Endothelial cell of umbilical vein (primary cell): ENCODE data around the gene FSTL3. TPM values are rescaled to one million over a fixed set of nuclear protein-coding genes. Genes with fewer than 3 reads are reported as not detected.

Experiments used
- BruUV-seq: library from RNA; stranded (reverse); fragments of 400-500 nt; replicated peaks from 2 replicates; lab custom pipeline; 2021; lab: Mats Ljungman, UMichigan
- CTCF ChIA-PET: fragments of 300-600, 350-600 bp; sonication (Branson Sonifier 250); formaldehyde crosslinking; loops from one replicate; lab custom pipeline; 2021; ENCODE audit warnings: antibody characterized with exemption, inconsistent platforms; lab: Charles Lee
- POLR2A ChIA-PET: fragments of 300-600, 350-600 bp; sonication (Branson Sonifier 250); formaldehyde crosslinking; loops from one replicate; lab custom pipeline; 2021; ENCODE audit warnings: antibody characterized with exemption, inconsistent platforms; lab: Charles Lee
- DNase-seq: peaks from one replicate; pipeline ENCODE4 v3.0.0-alpha.2; 2011; ENCODE audit warnings: low read depth, low spot score
- FAIRE-seq: peaks from 2 replicates; lab custom pipeline; 2011; peaks lifted over from hg19 to GRCh38; lab: Jason Lieb, UNC
- H2AFZ ChIP-seq: 2 replicates; pipeline ENCODE4 v1.6.0; 2012; ENCODE audit warnings: low read depth, low read length, control low read depth, inconsistent platforms
- H3K27ac ChIP-seq: 2 replicates; pipeline ENCODE4 v1.5.1; 2011; ENCODE audit warnings: low read depth, mild to moderate bottlenecking, control low read depth, low read length, moderate library complexity; ENCODE audit not compliant: insufficient read depth
- H3K27me3 ChIP-seq, 2 experiments: 2 replicates each; pipeline versions ENCODE4 v1.6.0 to v1.6.1; 2011; ENCODE audit warnings: low read length in 2 of 2, mixed read lengths in 1 of 2; ENCODE audit not compliant: control insufficient read depth in 2 of 2, insufficient read depth in 2 of 2
- H3K36me3 ChIP-seq, 2 experiments: 2 replicates in 1 of 2; 3 replicates in 1 of 2; pipeline ENCODE4 v1.5.1; 2011; ENCODE audit warnings: low read length in 2 of 2, mild to moderate bottlenecking in 1 of 2, moderate library complexity in 1 of 2; ENCODE audit not compliant: control insufficient read depth in 2 of 2, insufficient read depth in 2 of 2; ENCODE audit errors: extremely low read depth in 1 of 2
- H3K4me1 ChIP-seq: 3 replicates; pipeline ENCODE4 v1.5.1; 2011; ENCODE audit warnings: mild to moderate bottlenecking, low read length; ENCODE audit not compliant: control insufficient read depth, insufficient read depth; ENCODE audit errors: extremely low read depth
- H3K4me2 ChIP-seq: 2 replicates; pipeline ENCODE4 v1.6.1; 2011; ENCODE audit warnings: low read length, control low read depth, mixed read lengths; ENCODE audit not compliant: insufficient read depth
- H3K4me3 ChIP-seq, 3 experiments: fragments of 200-600 bp in 1 of 3; sonication (generic), shearing (Covaris generic) in 1 of 3; replicated peaks in 1 of 3; 2 replicates each; pipeline ENCODE4 v1.5.1; 2011 to 2016; ENCODE audit warnings: control low read depth in 3 of 3, low read length in 3 of 3, mild to moderate bottlenecking in 2 of 3, inconsistent platforms in 1 of 3, low read depth in 1 of 3, moderate library complexity in 1 of 3; ENCODE audit not compliant: insufficient read depth in 1 of 3
- H3K79me2 ChIP-seq: 2 replicates; pipeline ENCODE4 v1.6.0; 2012; ENCODE audit warnings: low read length, inconsistent platforms; ENCODE audit not compliant: control insufficient read depth, insufficient read depth
- H3K9ac ChIP-seq: replicated peaks from 2 replicates; pipeline ENCODE3; 2011; ENCODE audit warnings: low read length, control low read depth; ENCODE audit not compliant: insufficient read depth; ENCODE audit errors: extremely low read depth
- H3K9me1 ChIP-seq: replicated peaks from 3 replicates; pipeline ENCODE4 v1.6.0; 2011; ENCODE audit warnings: mild to moderate bottlenecking, low read length; ENCODE audit not compliant: control insufficient read depth, insufficient read depth; ENCODE audit errors: extremely low read depth
- H3K9me3 ChIP-seq: replicated peaks from 2 replicates; pipeline ENCODE4 v1.5.1; 2012; ENCODE audit warnings: low read length, inconsistent platforms; ENCODE audit not compliant: control insufficient read depth, insufficient read depth
- H4K20me1 ChIP-seq: replicated peaks from 2 replicates; pipeline ENCODE3; 2011; ENCODE audit warnings: mild to moderate bottlenecking, low read length; ENCODE audit not compliant: control insufficient read depth, insufficient read depth; ENCODE audit errors: extremely low read depth
- CTCF ChIP-seq, 2 donors: IDR thresholded peaks; 1 replicate in 1 of 2; 2 replicates in 1 of 2; pipeline ENCODE4 v1.5.1; 2011; ENCODE audit warnings: low read length in 2 of 2, mild to moderate bottlenecking in 2 of 2, moderate library complexity in 2 of 2, control low read depth in 1 of 2, inconsistent platforms in 1 of 2, low read depth in 1 of 2; ENCODE audit not compliant: insufficient read depth in 1 of 2; ENCODE audit errors: extremely low read depth in 1 of 2
- EZH2 ChIP-seq: IDR thresholded peaks from 2 replicates; pipeline ENCODE4 v1.6.1; 2012; ENCODE audit warnings: borderline replicate concordance, low read depth, mild to moderate bottlenecking, moderate library complexity, low read length, inconsistent platforms; ENCODE audit not compliant: severe bottlenecking
- FOS ChIP-seq: IDR thresholded peaks from 2 replicates; pipeline ENCODE4 v1.6.1; 2011; ENCODE audit warnings: mild to moderate bottlenecking, low read length, moderate library complexity, borderline replicate concordance; ENCODE audit not compliant: insufficient read depth
- GATA2 ChIP-seq: IDR thresholded peaks from 2 replicates; pipeline ENCODE4 v1.7.0; 2011; ENCODE audit warnings: low read depth, mild to moderate bottlenecking, moderate library complexity, mixed read lengths, low read length; ENCODE audit not compliant: insufficient read length, insufficient read depth
- JUN ChIP-seq: IDR thresholded peaks from 2 replicates; pipeline ENCODE4 v1.6.1; 2011; ENCODE audit warnings: borderline replicate concordance, low read depth; ENCODE audit not compliant: insufficient read length, insufficient read depth
- MAX ChIP-seq: IDR thresholded peaks from 2 replicates; pipeline ENCODE4 v1.6.1; 2011; ENCODE audit not compliant: insufficient read depth, insufficient read length
- MYC ChIP-seq: IDR thresholded peaks from one replicate; pipeline ENCODE4 v1.6.1; 2011; ENCODE audit warnings: mild to moderate bottlenecking, low read depth, low read length
- POLR2A ChIP-seq: IDR thresholded peaks from 2 replicates; pipeline ENCODE4 v1.6.1; 2012; ENCODE audit warnings: low read depth, mild to moderate bottlenecking, control low read depth, low read length
- POLR2AphosphoS5 ChIP-seq: IDR thresholded peaks from 2 replicates; pipeline ENCODE4 v1.6.1; 2012; ENCODE audit warnings: low read depth, mild to moderate bottlenecking, control low read depth, low read length, moderate library complexity; ENCODE audit not compliant: insufficient read depth
- dilution Hi-C: fragments of 300-500 bp; cut with MboI; formaldehyde crosslinking; loops from one replicate; pipeline ENCODE4 v1.15.0; 2019; ENCODE audit warnings: low sequenced_read_pairs; ENCODE audit not compliant: extremely low pct_ligation_motif_present
- intact Hi-C: fragments of 100-400 bp; cut with micrococcal nuclease; formaldehyde crosslinking; loops from one replicate; pipeline ENCODE4 v1.10.0; 2022
- polyA plus RNA-seq, 4 experiments: library from polyadenylated mRNA; depleted of rRNA in 3 of 4; stranded (reverse) in 3 of 4; unstranded in 1 of 4; fragments of >200 nt; gene quantifications; 2 replicates each; pipeline versions ENCODE4 v1.2.1 to v1.2.3, GENCODE V29; 2011 to 2012; ENCODE audit warnings: missing spikeins in 1 of 4
- total RNA-seq: library from RNA; stranded (reverse); gene quantifications from 2 replicates; pipeline ENCODE4 v1.2.3, GENCODE V29; 2021

FSTL3 gene
- total and polyA plus RNA-seq, 2 donors (not counting 3 experiments of a cell fraction or from before 2014, with no cell fraction given), result 19.9 to 45.2 TPM

GRCh38 chr19:732148-733069 lies 56.2 kb downstream of the FSTL3 start:
- no peaks in the 10 kb centered on the region for H3K79me2 ChIP-seq
- dilution Hi-C loops (no loop called here), intact Hi-C loops (no loop called here)
- CTCF ChIA-PET, result interaction anchor here (0.6 to 2.3 kb wide), 8 partner anchors 8 to 155 kb away, joined by 3 to 7 read pairs (median 3); partner anchors contain the start of gene RNF126
- no peak overlapping the region for H2AFZ ChIP-seq
- H4K20me1 ChIP-seq, result no peaks in the 10 kb centered on the region
- TF ChIP-seq FOS (no peak), EZH2 (no peak), POLR2A (no peak), MAX (no peak), CTCF (IDR thresholded peaks at IDR 0.05; ENCODE audit: extremely low read depth in 1 of 2, insufficient read depth in 1 of 2, low read depth in 1 of 2, low read length in 2 of 2) (no peak), JUN (no peak), GATA2 (no peak), POLR2AphosphoS5 (no peak), MYC (no peak)
- H3K4me1 ChIP-seq, result peaks cover 8% of the 10 kb centered on the region
- no TSS peak for BruUV-seq
- H3K36me3 ChIP-seq, result no peaks in the 10 kb centered on the region
- H3K4me3 ChIP-seq, result no peak overlapping the region
- no peaks in the 10 kb centered on the region for H3K9me3 ChIP-seq
- no peaks in the 10 kb centered on the region for H3K27me3 ChIP-seq
- POLR2A ChIA-PET, result no interaction called here
- DNase-seq (no peak), FAIRE-seq (no peak)
- H3K9me1 ChIP-seq, result no peaks in the 10 kb centered on the region
- no peak overlapping the region for H3K9ac ChIP-seq
- H3K4me2 ChIP-seq, result no peak overlapping the region
- no peak overlapping the region for H3K27ac ChIP-seq

Other genes starting within 250 kb of the FSTL3 start
- 4.2 and 7.5 TPM in 2 replicates for gene SHC2, start 215.4 kb upstream of the FSTL3 start, total RNA-seq
- 11.8 and 16.8 TPM in 2 replicates for gene SHC2, start 215.4 kb upstream of the FSTL3 start, polyA plus RNA-seq
- gene MADCAM1, start 179.9 kb upstream of the FSTL3 start, total RNA-seq, result 0.31 and 0.44 TPM in 2 replicates
- gene MADCAM1, start 179.9 kb upstream of the FSTL3 start, polyA plus RNA-seq, result 0.06 and 0.07 TPM in 2 replicates
- 24.0 and 24.7 TPM in 2 replicates for gene TPGS1, start 168.9 kb upstream of the FSTL3 start, total RNA-seq
- 20.9 and 24.2 TPM in 2 replicates for gene TPGS1, start 168.9 kb upstream of the FSTL3 start, polyA plus RNA-seq
- gene CDC34, start 144.6 kb upstream of the FSTL3 start, total RNA-seq, result 92.9 and 93.2 TPM in 2 replicates
- 90.4 and 101 TPM in 2 replicates for gene CDC34, start 144.6 kb upstream of the FSTL3 start, polyA plus RNA-seq
- not detected in 2 replicates for gene GZMM, start 132.3 kb upstream of the FSTL3 start, total RNA-seq
- not detected in 2 replicates for gene GZMM, start 132.3 kb upstream of the FSTL3 start, polyA plus RNA-seq
- gene BSG, start 103.8 kb upstream of the FSTL3 start, total RNA-seq, result 466 and 485 TPM in 2 replicates
- 661 and 823 TPM in 2 replicates for gene BSG, start 103.8 kb upstream of the FSTL3 start, polyA plus RNA-seq
- gene HCN2, start 86.5 kb upstream of the FSTL3 start, total RNA-seq, result 0.37 and 0.53 TPM in 2 replicates
- gene HCN2, start 86.5 kb upstream of the FSTL3 start, polyA plus RNA-seq, result 0.18 TPM in 2 replicates
- 46.7 and 50.6 TPM in 2 replicates for gene POLRMT, start 42.9 kb upstream of the FSTL3 start, total RNA-seq
- 38.9 and 50.8 TPM in 2 replicates for gene POLRMT, start 42.9 kb upstream of the FSTL3 start, polyA plus RNA-seq
- gene FGF22, start 36.5 kb upstream of the FSTL3 start, total RNA-seq, result not detected in 2 replicates
- 0.06 and 0.07 TPM in 2 replicates for gene FGF22, start 36.5 kb upstream of the FSTL3 start, polyA plus RNA-seq
- gene RNF126, start 13.2 kb upstream of the FSTL3 start, total RNA-seq, result 58.4 and 61.3 TPM in 2 replicates
- 19.2 and 20.5 TPM in 2 replicates for gene RNF126, start 13.2 kb upstream of the FSTL3 start, polyA plus RNA-seq
- not detected in 2 replicates for gene PRSS57, start 19.1 kb downstream of the FSTL3 start, total RNA-seq
- not detected in 2 replicates for gene PRSS57, start 19.1 kb downstream of the FSTL3 start, polyA plus RNA-seq
- gene PALM, start 32.5 kb downstream of the FSTL3 start, total RNA-seq, result 24.2 and 31.8 TPM in 2 replicates
- gene PALM, start 32.5 kb downstream of the FSTL3 start, polyA plus RNA-seq, result 3.9 and 5.7 TPM in 2 replicates
- not detected in 2 replicates for gene MISP, start 74.7 kb downstream of the FSTL3 start, total RNA-seq
- not detected in 2 replicates for gene MISP, start 74.7 kb downstream of the FSTL3 start, polyA plus RNA-seq
- 607 and 623 TPM in 2 replicates for gene PTBP1, start 121.1 kb downstream of the FSTL3 start, total RNA-seq
- 382 and 465 TPM in 2 replicates for gene PTBP1, start 121.1 kb downstream of the FSTL3 start, polyA plus RNA-seq
- gene PLPPR3, start 145.6 kb downstream of the FSTL3 start, total RNA-seq, result 0.76 and 1.2 TPM in 2 replicates
- gene PLPPR3, start 145.6 kb downstream of the FSTL3 start, polyA plus RNA-seq, result 1.1 and 2.0 TPM in 2 replicates
- gene AZU1, start 151.4 kb downstream of the FSTL3 start, total RNA-seq, result not detected in 2 replicates
- gene AZU1, start 151.4 kb downstream of the FSTL3 start, polyA plus RNA-seq, result 0.12 TPM in 1 of 2 replicates, not detected in the other
- not detected in 2 replicates for gene PRTN3, start 164.6 kb downstream of the FSTL3 start, total RNA-seq
- gene PRTN3, start 164.6 kb downstream of the FSTL3 start, polyA plus RNA-seq, result not detected in 2 replicates
- gene ELANE, start 175.9 kb downstream of the FSTL3 start, total RNA-seq, result not detected in 2 replicates
- gene ELANE, start 175.9 kb downstream of the FSTL3 start, polyA plus RNA-seq, result not detected in 2 replicates
- gene CFD, start 183.3 kb downstream of the FSTL3 start, total RNA-seq, result 0.40 TPM in 1 of 2 replicates, not detected in the other
- gene CFD, start 183.3 kb downstream of the FSTL3 start, polyA plus RNA-seq, result 0.25 and 0.53 TPM in 2 replicates
- gene MED16, start 216.8 kb downstream of the FSTL3 start, total RNA-seq, result 54.7 and 63.1 TPM in 2 replicates
- gene MED16, start 216.8 kb downstream of the FSTL3 start, polyA plus RNA-seq, result 66.5 and 96.6 TPM in 2 replicates
- not detected in 2 replicates for gene RNU6-9, start 217.1 kb downstream of the FSTL3 start, total RNA-seq
- not detected in 2 replicates for gene RNU6-9, start 217.1 kb downstream of the FSTL3 start, polyA plus RNA-seq
- gene R3HDM4, start 236.8 kb downstream of the FSTL3 start, total RNA-seq, result 49.6 and 53.9 TPM in 2 replicates
- 51.8 and 70.6 TPM in 2 replicates for gene R3HDM4, start 236.8 kb downstream of the FSTL3 start, polyA plus RNA-seq
- gene KISS1R, start 240.9 kb downstream of the FSTL3 start, total RNA-seq, result not detected in 2 replicates
- gene KISS1R, start 240.9 kb downstream of the FSTL3 start, polyA plus RNA-seq, result not detected in 2 replicates
- 10.8 and 13.2 TPM in 2 replicates for gene ARID3A, start 249.6 kb downstream of the FSTL3 start, total RNA-seq
- gene ARID3A, start 249.6 kb downstream of the FSTL3 start, polyA plus RNA-seq, result 5.4 and 7.6 TPM in 2 replicates